Kidney (tissue), 14 donors: ENCODE results near the gene RECQL5. TPM values are rescaled to one million over a fixed set of nuclear protein-coding genes. Genes with fewer than 3 reads are reported as not detected.
A peak's percentile ranks its signal among the peaks of the same experiment; 100 is the strongest.

Experiments
- DNase-seq, 5 donors: peaks; one replicate each; pipeline ENCODE4 v3.0.0-alpha.2; 2013 to 2020
- FAIRE-seq: peaks from 2 replicates; lab custom pipeline; 2012; peaks lifted over from hg19 to GRCh38; lab: Jason Lieb, UNC
- H3K27ac ChIP-seq, 2 donors: one replicate each; pipeline ENCODE4 v1.7.0; 2013; ENCODE audit warnings: low read depth in 2 of 2, low read length in 2 of 2, inconsistent platforms in 1 of 2
- H3K27me3 ChIP-seq: one replicate; pipeline ENCODE4 v1.7.1; 2013; ENCODE audit warnings: low read length, inconsistent platforms; ENCODE audit not compliant: control insufficient read depth, insufficient read depth
- H3K36me3 ChIP-seq, 3 donors: one replicate each; pipeline versions ENCODE4 v1.7.0 to v1.7.1; 2013; ENCODE audit warnings: low read length in 3 of 3, control low read depth in 1 of 3, inconsistent platforms in 1 of 3; ENCODE audit not compliant: insufficient read depth in 3 of 3, control insufficient read depth in 2 of 3
- H3K4me1 ChIP-seq, 3 donors: one replicate each; pipeline versions ENCODE4 v1.7.0 to v1.7.1; 2013; ENCODE audit warnings: low read length in 3 of 3, inconsistent platforms in 1 of 3, low read depth in 1 of 3; ENCODE audit not compliant: control insufficient read depth in 2 of 3, insufficient read depth in 2 of 3
- H3K4me3 ChIP-seq, 3 donors: one replicate each; pipeline versions ENCODE4 v1.7.0 to v1.8.1; 2013; ENCODE audit warnings: low read length in 3 of 3, control low read depth in 1 of 3, inconsistent platforms in 1 of 3
- H3K9ac ChIP-seq, 3 donors: one replicate each; pipeline versions ENCODE4 v1.7.0 to v1.7.1; 2013; ENCODE audit warnings: low read length in 3 of 3, control low read depth in 1 of 3, inconsistent platforms in 1 of 3
- H3K9me3 ChIP-seq, 3 donors: one replicate each; pipeline versions ENCODE4 v1.7.0 to v1.7.1; 2013; ENCODE audit warnings: low read length in 3 of 3, control low read depth in 1 of 3, inconsistent platforms in 1 of 3; ENCODE audit not compliant: control insufficient read depth in 2 of 3, insufficient read depth in 1 of 3
- intact Hi-C: fragments of 100-400 bp; cut with DNase I; formaldehyde crosslinking; loops from one replicate; pipeline ENCODE4 v1.11.1; 2022
- polyA plus RNA-seq: library from polyadenylated mRNA; stranded (reverse); fragments of 350-450 nt; fragmentation: Illumina TruSeq; extraction: RNeasy Lipid Tissue Mini Kit (QIAGEN cat#74804); gene quantifications from one replicate; pipeline ENCODE4 v1.2.3, GENCODE V29; 2014; ENCODE audit warnings: low read depth, low replicate concordance; ENCODE audit not compliant: insufficient read depth
- total RNA-seq: library from RNA; stranded (reverse); fragmentation: NEBNext Ultra II Directional; extraction: Animal tissue kit (Norgen Biotek cat#: 25700); gene quantifications from one replicate; pipeline ENCODE4 v1.2.1, GENCODE V29; 2021
- TF ChIP-seq, protein P1 (sequence below): IDR thresholded peaks from 3 replicates; pipeline ENCODE4 v1.5.1; 2012; ENCODE audit warnings: mild to moderate bottlenecking, moderate library complexity, borderline replicate concordance; ENCODE audit not compliant: insufficient read depth; ENCODE audit errors: extremely low read depth
- donor health status: control.
- donor health status: control.
- donor health status: control.
- donor health status: control.
- donor health status: control.
- donor health status: DM: yes; HTN: yes; CAD: no.
- donor health status: Normal renal cell carcinoma (clear cell type).

Gene RECQL5
- total and polyA plus RNA-seq, 2 donors from 2014 or later: 40.0 to 51.6 TPM

DNA sequence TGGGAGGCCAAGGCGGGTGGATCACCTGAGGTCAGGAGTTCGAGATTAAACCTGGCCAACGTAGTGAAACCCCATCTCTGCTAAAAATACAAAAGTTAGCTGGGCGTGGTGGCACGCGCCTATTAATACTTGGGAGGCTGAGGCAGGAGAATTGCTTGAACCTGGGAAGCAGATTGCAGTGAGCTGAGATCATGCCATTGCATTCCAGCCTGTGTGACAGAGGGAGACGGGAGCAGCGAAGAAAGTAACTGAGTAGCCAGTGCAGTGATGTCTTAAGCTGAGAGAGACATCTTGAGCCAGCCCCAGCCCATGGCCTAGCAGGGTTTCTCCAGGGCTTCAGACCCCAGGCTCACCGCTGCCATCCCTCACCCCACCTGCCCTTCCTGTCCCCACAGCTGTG, 43.6 kb downstream of the RECQL5 start:
- no peak overlapping the region for H3K9ac ChIP-seq
- H3K27me3 ChIP-seq: no peaks in the 10 kb centered on the region
- H3K27ac ChIP-seq: no peak overlapping the region
- H3K36me3 ChIP-seq: peaks cover 0 to 34% (median 12%) of the 10 kb centered on the region in 3 donors
- H3K4me1 ChIP-seq: no peaks in the 10 kb centered on the region
- intact Hi-C loops: no loop called here
- DNase-seq: no peak
- no peaks in the 10 kb centered on the region for H3K9me3 ChIP-seq
- TF ChIP-seq, protein P1, sequence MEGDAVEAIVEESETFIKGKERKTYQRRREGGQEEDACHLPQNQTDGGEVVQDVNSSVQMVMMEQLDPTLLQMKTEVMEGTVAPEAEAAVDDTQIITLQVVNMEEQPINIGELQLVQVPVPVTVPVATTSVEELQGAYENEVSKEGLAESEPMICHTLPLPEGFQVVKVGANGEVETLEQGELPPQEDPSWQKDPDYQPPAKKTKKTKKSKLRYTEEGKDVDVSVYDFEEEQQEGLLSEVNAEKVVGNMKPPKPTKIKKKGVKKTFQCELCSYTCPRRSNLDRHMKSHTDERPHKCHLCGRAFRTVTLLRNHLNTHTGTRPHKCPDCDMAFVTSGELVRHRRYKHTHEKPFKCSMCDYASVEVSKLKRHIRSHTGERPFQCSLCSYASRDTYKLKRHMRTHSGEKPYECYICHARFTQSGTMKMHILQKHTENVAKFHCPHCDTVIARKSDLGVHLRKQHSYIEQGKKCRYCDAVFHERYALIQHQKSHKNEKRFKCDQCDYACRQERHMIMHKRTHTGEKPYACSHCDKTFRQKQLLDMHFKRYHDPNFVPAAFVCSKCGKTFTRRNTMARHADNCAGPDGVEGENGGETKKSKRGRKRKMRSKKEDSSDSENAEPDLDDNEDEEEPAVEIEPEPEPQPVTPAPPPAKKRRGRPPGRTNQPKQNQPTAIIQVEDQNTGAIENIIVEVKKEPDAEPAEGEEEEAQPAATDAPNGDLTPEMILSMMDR: no peak
- H3K4me3 ChIP-seq: no peak overlapping the region
- no peak for FAIRE-seq

DNA sequence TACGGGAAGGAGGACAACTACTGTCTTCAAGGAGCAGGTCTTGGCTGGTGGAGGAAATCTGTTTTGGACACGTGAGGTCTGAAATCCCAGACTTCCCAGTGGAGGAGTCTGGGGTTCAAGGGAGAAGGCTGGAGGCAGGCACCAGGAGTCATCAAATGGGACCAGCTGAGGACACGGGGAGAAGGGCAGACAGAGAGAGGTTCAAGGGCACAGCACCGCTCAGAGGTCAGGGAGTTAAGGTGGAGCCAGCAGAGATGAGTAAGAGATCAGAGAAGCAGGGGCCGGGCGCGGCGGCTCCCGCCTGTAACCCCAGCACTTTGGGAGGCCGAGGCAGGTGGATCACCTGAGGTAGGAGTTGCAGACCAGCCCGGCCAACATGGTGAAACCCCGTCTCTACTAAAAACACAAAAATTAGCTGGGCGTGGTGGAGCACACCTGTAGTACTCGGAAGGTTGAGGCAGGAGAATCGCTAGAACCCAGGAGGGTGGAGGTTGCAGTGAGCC, 44.1 kb downstream of the RECQL5 start:
- Histone ChIP-seq H3K36me3 (peaks cover 0 to 40% (median 15%) of the 10 kb centered on the region in 3 donors), H3K27me3 (no peaks in the 10 kb centered on the region)

DNA sequence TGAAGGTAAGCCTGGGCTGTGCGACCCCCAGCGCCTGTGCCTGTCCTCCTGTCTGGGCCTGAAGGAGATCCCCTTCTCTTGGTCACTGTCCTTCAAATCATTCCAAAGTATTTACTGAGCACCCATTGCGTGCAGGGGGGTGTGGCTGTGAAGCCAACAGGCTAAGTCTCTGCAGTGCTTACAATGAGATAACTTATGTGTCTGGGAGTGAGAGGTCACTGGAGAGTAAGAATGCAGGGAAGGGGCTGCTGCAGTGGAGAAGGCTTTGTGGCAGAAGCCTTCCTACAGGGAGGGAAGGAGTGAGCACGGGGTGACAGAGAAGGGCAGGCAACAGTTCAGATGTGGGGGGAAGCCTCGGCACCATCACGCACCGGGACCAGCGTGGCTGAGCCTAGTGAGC, 44.9 kb downstream of the RECQL5 start:
- no peaks in the 10 kb centered on the region for H3K4me1 ChIP-seq
- H3K9ac ChIP-seq: no peak overlapping the region
- FAIRE-seq: no peak
- H3K4me3 ChIP-seq: no peak overlapping the region
- intact Hi-C loops: no loop called here
- TF ChIP-seq, protein P1: no peak
- no peaks in the 10 kb centered on the region for H3K9me3 ChIP-seq
- H3K27ac ChIP-seq: no peak overlapping the region
- H3K27me3 ChIP-seq: no peaks in the 10 kb centered on the region
- peaks cover 0 to 45% (median 15%) of the 10 kb centered on the region in 3 donors for H3K36me3 ChIP-seq
- peak in 2 of 5 donors; percentile 43 to 44 for DNase-seq

More for the DNA sequence above, 44.1 kb downstream of the RECQL5 start:
- intact Hi-C loops: no loop called here
- Histone ChIP-seq H3K4me3 (no peak overlapping the region), H3K4me1 (no peaks in the 10 kb centered on the region), H3K9ac (no peak overlapping the region), H3K9me3 (no peaks in the 10 kb centered on the region), H3K27ac (no peak overlapping the region)
- no peak for DNase-seq
- no peak for FAIRE-seq
- TF ChIP-seq, protein P1: no peak

DNA sequence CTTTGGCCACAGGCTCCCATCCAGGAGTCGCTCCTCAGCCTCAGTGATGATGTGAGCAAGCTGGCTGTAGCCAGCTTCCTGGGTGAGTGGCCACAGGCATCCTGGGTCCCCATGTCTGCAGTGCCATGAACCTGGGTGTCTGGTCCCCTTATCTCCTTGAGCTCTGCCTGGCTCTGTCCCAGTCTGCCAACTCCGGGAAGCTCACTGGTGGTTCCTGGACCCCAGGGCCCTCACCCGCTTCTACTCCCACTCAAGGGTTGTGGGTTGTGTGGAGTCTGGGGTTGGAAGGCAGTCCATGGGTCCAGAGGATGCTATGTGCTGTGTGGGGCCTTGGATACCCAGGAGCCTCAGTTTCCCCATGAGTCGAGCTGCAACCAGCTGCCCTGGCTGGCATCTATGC, 45.5 kb downstream of the RECQL5 start:
- Histone ChIP-seq H3K9me3 (no peaks in the 10 kb centered on the region), H3K27ac (no peak overlapping the region), H3K9ac (no peak overlapping the region), H3K4me1 (no peaks in the 10 kb centered on the region), H3K36me3 (peaks cover 0 to 45% (median 15%) of the 10 kb centered on the region in 3 donors), H3K27me3 (no peaks in the 10 kb centered on the region), H3K4me3 (no peak overlapping the region)
- DNase-seq: no peak
- TF ChIP-seq, protein P1: no peak
- FAIRE-seq: no peak
- intact Hi-C loops: no loop called here
